SH-SY5Y (cell line): ENCODE measurements around the gene IL36G.

Experiments
- GATA2 ChIP-seq: IDR thresholded peaks from 2 replicates; pipeline ENCODE4 v1.6.1; 2011; ENCODE audit warnings: mild to moderate bottlenecking, low read depth, low read length
- GATA3 ChIP-seq: IDR thresholded peaks from 2 replicates; pipeline ENCODE4 v1.6.1; 2011; ENCODE audit warnings: low read depth, mild to moderate bottlenecking, low read length, moderate library complexity

DNA sequence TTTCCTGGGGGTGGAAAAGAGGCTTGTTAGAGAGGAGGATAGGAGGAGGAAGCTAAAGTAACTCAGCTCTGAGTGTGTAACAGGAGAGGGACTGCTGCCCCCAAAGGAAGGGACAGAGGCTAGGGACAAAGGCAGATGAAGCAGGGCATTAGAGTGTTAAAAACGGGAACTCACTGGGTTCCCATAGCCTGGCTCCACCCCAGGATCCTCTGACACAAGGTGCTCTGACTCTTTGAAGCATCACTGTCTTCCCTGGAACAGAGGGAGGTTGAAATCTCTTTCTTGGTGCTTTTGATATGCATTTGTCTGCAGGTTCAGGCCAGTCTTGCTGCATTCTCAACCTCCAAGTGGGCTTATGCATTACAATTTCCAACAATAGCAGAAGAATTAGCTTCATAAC lies 50.3 kb downstream of the IL36G start:
- TF ChIP-seq GATA2 (no peak), GATA3 (no peak)
